WTC11 (cell line): ENCODE results near the gene KIF5C. TPM values are rescaled to one million over a fixed set of nuclear protein-coding genes. Genes with fewer than 3 reads are reported as not detected.

Source experiments
- ATAC-seq: fragments of 200-7000 bp; cut with Tn5 transposase; 2 replicates; pipeline ENCODE4 v1.10.0; 2021; ENCODE audit warnings: mild to moderate bottlenecking, moderate library complexity
- CTCF ChIA-PET: fragments of 300-600 bp; sonication (Branson Sonifier 250); formaldehyde crosslinking; loops from one replicate; lab custom pipeline; 2021; ENCODE audit warnings: antibody characterized with exemption; lab: Charles Lee
- POLR2A ChIA-PET: fragments of 350-600 bp; sonication (Branson Sonifier 250); formaldehyde crosslinking; loops from one replicate; lab custom pipeline; 2021; ENCODE audit warnings: antibody characterized with exemption; lab: Charles Lee
- DNase-seq: peaks from one replicate; pipeline ENCODE4 v3.0.0; 2021; ENCODE audit warnings: low spot score
- H3K27ac Mint-ChIP-seq: 2 replicates; pipeline ENCODE4 v1.8.0; 2021; ENCODE audit warnings: mixed read lengths
- H3K27me3 Mint-ChIP-seq: 2 replicates; pipeline ENCODE4 v1.8.0; 2021; ENCODE audit warnings: low read depth, mild to moderate bottlenecking, moderate library complexity, mixed read lengths
- H3K36me3 Mint-ChIP-seq: 2 replicates; pipeline ENCODE4 v1.8.0; 2021; ENCODE audit warnings: mixed read lengths
- H3K4me1 Mint-ChIP-seq: 2 replicates; pipeline ENCODE4 v1.8.0; 2022; ENCODE audit warnings: mixed read lengths
- H3K4me3 Mint-ChIP-seq: 2 replicates; pipeline ENCODE4 v1.8.0; 2021; ENCODE audit warnings: mild to moderate bottlenecking, moderate library complexity, mixed read lengths
- H3K9me3 Mint-ChIP-seq: 2 replicates; pipeline ENCODE4 v1.8.0; 2021; ENCODE audit warnings: mixed read lengths
- ATF1 ChIP-seq: sonication (generic); formaldehyde crosslinking; IDR thresholded peaks from 2 replicates; pipeline ENCODE4 v1.8.1; 2023; ENCODE audit warnings: mild to moderate bottlenecking, moderate library complexity, missing genetic modification reagents
- ETV6 ChIP-seq: sonication (generic); formaldehyde crosslinking; IDR thresholded peaks from 2 replicates; pipeline ENCODE4 v1.8.1; 2022; ENCODE audit warnings: mild to moderate bottlenecking, missing genetic modification reagents
- GABPB1 ChIP-seq: sonication (generic); formaldehyde crosslinking; IDR thresholded peaks from 2 replicates; pipeline ENCODE4 v1.8.1; 2023; ENCODE audit warnings: mild to moderate bottlenecking, missing genetic modification reagents
- HMGA2 ChIP-seq: fragments of 250-450 bp; sonication (Bioruptor Pico); IDR thresholded peaks from 2 replicates; pipeline ENCODE4 v1.4.0; 2021; ENCODE audit warnings: mild to moderate bottlenecking, moderate library complexity
- JAZF1 ChIP-seq: fragments of 250-450 bp; sonication (Bioruptor Pico); IDR thresholded peaks from 2 replicates; pipeline ENCODE4 v1.9.0; 2021; ENCODE audit warnings: moderate library complexity, mild to moderate bottlenecking, inconsistent platforms
- MXD4 ChIP-seq: fragments of 250-450 bp; sonication (Bioruptor Pico); IDR thresholded peaks from 2 replicates; pipeline ENCODE4 v1.8.0; 2021; ENCODE audit warnings: mild to moderate bottlenecking, moderate library complexity, borderline replicate concordance
- MYBL2 ChIP-seq: sonication (generic); formaldehyde crosslinking; IDR thresholded peaks from 2 replicates; pipeline ENCODE4 v1.8.1; 2023; ENCODE audit warnings: mild to moderate bottlenecking, moderate library complexity, missing genetic modification reagents
- NR1H2 ChIP-seq: sonication (generic); formaldehyde crosslinking; IDR thresholded peaks from 2 replicates; pipeline ENCODE4 v1.9.0; 2021; ENCODE audit warnings: mild to moderate bottlenecking, moderate library complexity, missing genetic modification reagents
- SP1 ChIP-seq: sonication (generic); formaldehyde crosslinking; conservative IDR thresholded peaks from 2 replicates; pipeline ENCODE4 v1.8.1; 2022; ENCODE audit warnings: missing genetic modification reagents
- TEAD1 ChIP-seq: sonication (generic); formaldehyde crosslinking; IDR thresholded peaks from 2 replicates; pipeline ENCODE4 v1.8.0; 2022; ENCODE audit warnings: mild to moderate bottlenecking, missing genetic modification reagents
- TP53 ChIP-seq: sonication (generic); formaldehyde crosslinking; IDR thresholded peaks from 2 replicates; pipeline ENCODE4 v1.8.1; 2023; ENCODE audit warnings: mild to moderate bottlenecking, missing genetic modification reagents
- total RNA-seq: library from RNA; stranded (reverse); gene quantifications from 3 replicates; pipeline ENCODE4 v1.2.3, GENCODE V29; 2021
- TF ChIP-seq, protein P1 (sequence below): sonication (generic); formaldehyde crosslinking; IDR thresholded peaks from 2 replicates; pipeline ENCODE4 v1.8.0; 2022; ENCODE audit warnings: mild to moderate bottlenecking, missing genetic modification reagents
- TF ChIP-seq, protein P2 (sequence below): sonication (generic); formaldehyde crosslinking; IDR thresholded peaks from 2 replicates; pipeline ENCODE4 v1.8.1; 2022; ENCODE audit warnings: mild to moderate bottlenecking, missing genetic modification reagents, moderate library complexity, borderline replicate concordance
- TF ChIP-seq, protein P3 (sequence below): sonication (generic); formaldehyde crosslinking; IDR thresholded peaks from 2 replicates; pipeline ENCODE4 v1.8.1; 2023; ENCODE audit warnings: mild to moderate bottlenecking, moderate library complexity, missing genetic modification reagents
- TF ChIP-seq, protein P4 (sequence below): sonication (generic); formaldehyde crosslinking; IDR thresholded peaks from 2 replicates; pipeline ENCODE4 v1.8.0; 2023; ENCODE audit warnings: missing genetic modification reagents, mild to moderate bottlenecking, borderline replicate concordance
- TF ChIP-seq, protein P5 (sequence below): sonication (generic); formaldehyde crosslinking; IDR thresholded peaks from 2 replicates; pipeline ENCODE4 v1.8.1; 2022; ENCODE audit warnings: low read depth, missing genetic modification reagents, borderline replicate concordance
- TF ChIP-seq, protein P6 (sequence below): fragments of 250-450 bp; sonication (Bioruptor Pico); conservative IDR thresholded peaks from 2 replicates; pipeline ENCODE4 v1.9.0; 2021; ENCODE audit warnings: mild to moderate bottlenecking

The KIF5C gene
- total RNA-seq, 1 experiment from 2014 or later = 73.5 TPM

DNA sequence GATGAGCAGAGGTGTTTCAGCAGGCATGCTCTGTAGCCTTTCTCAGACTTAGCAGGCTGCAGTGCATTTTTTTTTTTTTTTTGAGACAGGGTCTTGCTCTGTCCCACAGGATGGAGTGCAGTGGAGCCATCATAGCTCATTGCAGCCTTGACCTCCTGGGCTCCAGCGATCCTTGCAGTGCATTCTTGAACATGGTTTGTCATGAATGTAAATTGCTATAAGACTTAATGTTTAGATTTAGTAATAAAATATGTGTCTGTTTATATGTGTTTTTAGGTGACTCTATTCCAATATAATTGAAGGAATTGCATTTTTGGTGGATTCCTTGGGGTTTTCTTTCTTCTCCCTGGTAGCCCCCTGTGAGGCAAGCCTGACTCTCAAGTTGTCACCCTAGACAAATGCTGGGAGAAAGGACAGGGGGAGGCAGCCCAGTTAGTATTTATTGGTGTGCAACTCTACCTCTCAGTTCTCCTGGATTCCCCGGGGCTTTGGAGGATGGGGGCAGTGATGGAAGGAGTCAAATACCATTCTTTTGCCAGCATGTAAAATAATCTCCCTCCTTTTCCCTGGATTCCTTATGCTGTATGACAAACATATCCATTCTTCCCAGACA is 186.2 kb downstream of the KIF5C start:
- H3K4me3 Mint-ChIP-seq = no peak overlapping the region
- no peak for ATAC-seq
- no peak overlapping the region for H3K27ac Mint-ChIP-seq
- no peak for DNase-seq
- no peaks in the 10 kb centered on the region for H3K27me3 Mint-ChIP-seq
- TF ChIP-seq MYBL2 (CRISPR knock-in tag) (no peak), SP1 (CRISPR knock-in tag) (no peak), HMGA2 (CRISPR knock-in tag) (no peak), GABPB1 (no peak)
- TF ChIP-seq, protein P1, sequence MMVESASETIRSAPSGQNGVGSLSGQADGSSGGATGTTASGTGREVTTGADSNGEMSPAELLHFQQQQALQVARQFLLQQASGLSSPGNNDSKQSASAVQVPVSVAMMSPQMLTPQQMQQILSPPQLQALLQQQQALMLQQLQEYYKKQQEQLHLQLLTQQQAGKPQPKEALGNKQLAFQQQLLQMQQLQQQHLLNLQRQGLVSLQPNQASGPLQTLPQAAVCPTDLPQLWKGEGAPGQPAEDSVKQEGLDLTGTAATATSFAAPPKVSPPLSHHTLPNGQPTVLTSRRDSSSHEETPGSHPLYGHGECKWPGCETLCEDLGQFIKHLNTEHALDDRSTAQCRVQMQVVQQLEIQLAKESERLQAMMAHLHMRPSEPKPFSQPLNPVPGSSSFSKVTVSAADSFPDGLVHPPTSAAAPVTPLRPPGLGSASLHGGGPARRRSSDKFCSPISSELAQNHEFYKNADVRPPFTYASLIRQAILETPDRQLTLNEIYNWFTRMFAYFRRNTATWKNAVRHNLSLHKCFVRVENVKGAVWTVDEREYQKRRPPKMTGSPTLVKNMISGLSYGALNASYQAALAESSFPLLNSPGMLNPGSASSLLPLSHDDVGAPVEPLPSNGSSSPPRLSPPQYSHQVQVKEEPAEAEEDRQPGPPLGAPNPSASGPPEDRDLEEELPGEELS (CRISPR knock-in tag) = no peak
- TF ChIP-seq, protein P2, sequence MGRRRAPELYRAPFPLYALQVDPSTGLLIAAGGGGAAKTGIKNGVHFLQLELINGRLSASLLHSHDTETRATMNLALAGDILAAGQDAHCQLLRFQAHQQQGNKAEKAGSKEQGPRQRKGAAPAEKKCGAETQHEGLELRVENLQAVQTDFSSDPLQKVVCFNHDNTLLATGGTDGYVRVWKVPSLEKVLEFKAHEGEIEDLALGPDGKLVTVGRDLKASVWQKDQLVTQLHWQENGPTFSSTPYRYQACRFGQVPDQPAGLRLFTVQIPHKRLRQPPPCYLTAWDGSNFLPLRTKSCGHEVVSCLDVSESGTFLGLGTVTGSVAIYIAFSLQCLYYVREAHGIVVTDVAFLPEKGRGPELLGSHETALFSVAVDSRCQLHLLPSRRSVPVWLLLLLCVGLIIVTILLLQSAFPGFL = no peak
- TF ChIP-seq, protein P3, sequence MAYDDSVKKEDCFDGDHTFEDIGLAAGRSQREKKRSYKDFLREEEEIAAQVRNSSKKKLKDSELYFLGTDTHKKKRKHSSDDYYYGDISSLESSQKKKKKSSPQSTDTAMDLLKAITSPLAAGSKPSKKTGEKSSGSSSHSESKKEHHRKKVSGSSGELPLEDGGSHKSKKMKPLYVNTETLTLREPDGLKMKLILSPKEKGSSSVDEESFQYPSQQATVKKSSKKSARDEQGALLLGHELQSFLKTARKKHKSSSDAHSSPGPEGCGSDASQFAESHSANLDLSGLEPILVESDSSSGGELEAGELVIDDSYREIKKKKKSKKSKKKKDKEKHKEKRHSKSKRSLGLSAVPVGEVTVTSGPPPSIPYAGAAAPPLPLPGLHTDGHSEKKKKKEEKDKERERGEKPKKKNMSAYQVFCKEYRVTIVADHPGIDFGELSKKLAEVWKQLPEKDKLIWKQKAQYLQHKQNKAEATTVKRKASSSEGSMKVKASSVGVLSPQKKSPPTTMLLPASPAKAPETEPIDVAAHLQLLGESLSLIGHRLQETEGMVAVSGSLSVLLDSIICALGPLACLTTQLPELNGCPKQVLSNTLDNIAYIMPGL (CRISPR knock-in tag) = no peak
- TF ChIP-seq, protein P4, sequence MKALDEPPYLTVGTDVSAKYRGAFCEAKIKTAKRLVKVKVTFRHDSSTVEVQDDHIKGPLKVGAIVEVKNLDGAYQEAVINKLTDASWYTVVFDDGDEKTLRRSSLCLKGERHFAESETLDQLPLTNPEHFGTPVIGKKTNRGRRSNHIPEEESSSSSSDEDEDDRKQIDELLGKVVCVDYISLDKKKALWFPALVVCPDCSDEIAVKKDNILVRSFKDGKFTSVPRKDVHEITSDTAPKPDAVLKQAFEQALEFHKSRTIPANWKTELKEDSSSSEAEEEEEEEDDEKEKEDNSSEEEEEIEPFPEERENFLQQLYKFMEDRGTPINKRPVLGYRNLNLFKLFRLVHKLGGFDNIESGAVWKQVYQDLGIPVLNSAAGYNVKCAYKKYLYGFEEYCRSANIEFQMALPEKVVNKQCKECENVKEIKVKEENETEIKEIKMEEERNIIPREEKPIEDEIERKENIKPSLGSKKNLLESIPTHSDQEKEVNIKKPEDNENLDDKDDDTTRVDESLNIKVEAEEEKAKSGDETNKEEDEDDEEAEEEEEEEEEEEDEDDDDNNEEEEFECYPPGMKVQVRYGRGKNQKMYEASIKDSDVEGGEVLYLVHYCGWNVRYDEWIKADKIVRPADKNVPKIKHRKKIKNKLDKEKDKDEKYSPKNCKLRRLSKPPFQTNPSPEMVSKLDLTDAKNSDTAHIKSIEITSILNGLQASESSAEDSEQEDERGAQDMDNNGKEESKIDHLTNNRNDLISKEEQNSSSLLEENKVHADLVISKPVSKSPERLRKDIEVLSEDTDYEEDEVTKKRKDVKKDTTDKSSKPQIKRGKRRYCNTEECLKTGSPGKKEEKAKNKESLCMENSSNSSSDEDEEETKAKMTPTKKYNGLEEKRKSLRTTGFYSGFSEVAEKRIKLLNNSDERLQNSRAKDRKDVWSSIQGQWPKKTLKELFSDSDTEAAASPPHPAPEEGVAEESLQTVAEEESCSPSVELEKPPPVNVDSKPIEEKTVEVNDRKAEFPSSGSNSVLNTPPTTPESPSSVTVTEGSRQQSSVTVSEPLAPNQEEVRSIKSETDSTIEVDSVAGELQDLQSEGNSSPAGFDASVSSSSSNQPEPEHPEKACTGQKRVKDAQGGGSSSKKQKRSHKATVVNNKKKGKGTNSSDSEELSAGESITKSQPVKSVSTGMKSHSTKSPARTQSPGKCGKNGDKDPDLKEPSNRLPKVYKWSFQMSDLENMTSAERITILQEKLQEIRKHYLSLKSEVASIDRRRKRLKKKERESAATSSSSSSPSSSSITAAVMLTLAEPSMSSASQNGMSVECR = no peak
- H3K4me1 Mint-ChIP-seq = peaks cover 12% of the 10 kb centered on the region
- no peaks in the 10 kb centered on the region for H3K36me3 Mint-ChIP-seq
- H3K9me3 Mint-ChIP-seq = no peaks in the 10 kb centered on the region
- ChIA-PET CTCF (interaction anchor here (1.2 kb wide), 1 partner anchor 44 kb away, joined by 3 read pairs; no protein-coding TSS in a partner anchor), POLR2A (no interaction called here)

DNA sequence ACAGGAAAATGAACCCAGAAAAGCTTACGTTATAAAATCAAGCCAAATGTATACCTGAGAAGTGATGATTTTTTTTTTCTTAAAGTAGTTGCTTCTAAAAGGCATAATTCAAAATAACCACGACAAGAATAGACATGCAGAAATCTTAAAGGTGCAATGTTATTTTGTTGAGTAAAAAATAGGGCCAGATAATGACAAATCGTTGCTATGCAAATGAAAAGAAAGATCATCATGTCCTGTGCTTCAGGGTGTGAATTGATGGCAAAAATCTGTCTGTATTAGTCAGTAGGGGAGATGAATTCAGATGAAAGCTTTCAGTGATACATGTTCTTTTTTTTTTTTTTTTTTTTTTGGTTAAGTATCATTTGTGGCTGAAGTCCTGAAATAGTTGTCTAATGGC is 187.5 kb downstream of the KIF5C start:
- Mint-ChIP-seq H3K9me3 (peaks cover 5% of the 10 kb centered on the region; the same call in 1 of the 2 replicates), H3K27ac (no peak overlapping the region), H3K4me1 (peaks cover 12% of the 10 kb centered on the region), H3K4me3 (no peak overlapping the region), H3K27me3 (no peaks in the 10 kb centered on the region), H3K36me3 (no peaks in the 10 kb centered on the region)
- POLR2A ChIA-PET = interaction anchor here (0.6 to 0.7 kb wide), 3 partner anchors 28 to 173 kb away, joined by 5 to 12 read pairs (median 7); no protein-coding TSS in a partner anchor
- DNase-seq (no peak), ATAC-seq (no peak)
- CTCF ChIA-PET = interaction anchor here (1.0 to 1.6 kb wide), 2 partner anchors 21 to 252 kb away, joined by 4 to 5 read pairs; no protein-coding TSS in a partner anchor
- TF ChIP-seq, protein P5, sequence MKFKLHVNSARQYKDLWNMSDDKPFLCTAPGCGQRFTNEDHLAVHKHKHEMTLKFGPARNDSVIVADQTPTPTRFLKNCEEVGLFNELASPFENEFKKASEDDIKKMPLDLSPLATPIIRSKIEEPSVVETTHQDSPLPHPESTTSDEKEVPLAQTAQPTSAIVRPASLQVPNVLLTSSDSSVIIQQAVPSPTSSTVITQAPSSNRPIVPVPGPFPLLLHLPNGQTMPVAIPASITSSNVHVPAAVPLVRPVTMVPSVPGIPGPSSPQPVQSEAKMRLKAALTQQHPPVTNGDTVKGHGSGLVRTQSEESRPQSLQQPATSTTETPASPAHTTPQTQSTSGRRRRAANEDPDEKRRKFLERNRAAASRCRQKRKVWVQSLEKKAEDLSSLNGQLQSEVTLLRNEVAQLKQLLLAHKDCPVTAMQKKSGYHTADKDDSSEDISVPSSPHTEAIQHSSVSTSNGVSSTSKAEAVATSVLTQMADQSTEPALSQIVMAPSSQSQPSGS (CRISPR knock-in tag) = no peak
- TF ChIP-seq MXD4 (CRISPR knock-in tag) (no peak), ATF1 (CRISPR knock-in tag) (no peak), JAZF1 (CRISPR knock-in tag) (no peak), HMGA2 (CRISPR knock-in tag) (no peak), TEAD1 (CRISPR knock-in tag) (no peak), TP53 (CRISPR knock-in tag) (no peak), ETV6 (CRISPR knock-in tag) (no peak), NR1H2 (CRISPR knock-in tag) (no peak)
- TF ChIP-seq, protein P6, sequence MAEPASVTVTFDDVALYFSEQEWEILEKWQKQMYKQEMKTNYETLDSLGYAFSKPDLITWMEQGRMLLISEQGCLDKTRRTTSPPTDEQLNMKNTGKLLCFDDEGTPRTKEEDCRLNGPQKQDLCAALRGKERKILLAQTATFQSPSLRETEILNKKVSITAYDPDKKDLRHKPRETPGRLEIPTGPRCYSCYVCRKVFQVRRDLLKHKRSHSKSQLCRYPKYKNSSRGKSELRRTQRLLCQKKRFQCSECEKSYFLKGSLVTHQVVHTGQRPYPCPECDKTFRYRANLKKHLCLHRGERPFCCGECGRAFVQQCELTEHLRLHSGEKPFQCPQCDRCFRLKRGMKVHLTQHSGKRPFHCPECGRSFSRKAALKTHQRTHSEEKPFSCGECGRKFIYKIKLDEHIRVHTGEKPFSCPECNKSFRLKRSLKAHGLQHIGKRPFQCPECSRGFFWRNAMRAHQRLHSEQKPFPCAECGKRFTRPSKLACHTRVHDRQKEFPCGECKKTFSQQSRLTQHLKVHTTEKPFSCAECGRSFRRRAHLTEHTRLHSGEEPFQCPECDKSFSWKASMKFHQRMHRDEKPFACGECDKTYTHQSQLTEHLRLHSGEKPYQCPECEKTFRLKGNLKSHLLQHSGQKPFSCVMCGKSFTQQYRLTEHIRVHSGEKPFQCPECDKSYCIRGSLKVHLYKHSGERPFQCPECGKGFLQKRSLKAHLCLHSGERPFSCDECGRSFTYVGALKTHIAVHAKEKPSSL (CRISPR knock-in tag) = no peak
